ENCODE measurements around the gene SORBS2. TPM values are rescaled to one million over a fixed set of nuclear protein-coding genes. Genes with fewer than 3 reads are reported as not detected.

SORBS2 gene
- total and polyA plus RNA-seq, 2 of the 4 experiments (the other 2 are of a cell fraction), result 0.18 TPM; not detected in 1

GRCh38 chr4:185677637-185678314 is 134.2 kb downstream of the SORBS2 start:
- Histone ChIP-seq H3K4me3 (ENCODE audit: insufficient read depth, low read depth, low read length) (no peak overlapping the region), H3K56ac (ENCODE audit: extremely low read depth, insufficient read depth, low read length) (no peak overlapping the region), H2AK9ac (replicated peaks; ENCODE audit: low read depth, low read length, poor library complexity) (no peak overlapping the region), H4K20me1 (ENCODE audit: insufficient read depth, low read length) (no peaks in the 10 kb centered on the region), H3K14ac (replicated peaks; ENCODE audit: low read depth, low read length) (no peak overlapping the region), H2AFZ (replicated peaks; ENCODE audit: low read length, poor library complexity) (no peak overlapping the region), H2BK20ac (ENCODE audit: low read depth, low read length) (no peak overlapping the region), H4K91ac (ENCODE audit: insufficient read depth, low read depth, low read length) (no peak overlapping the region), H3K4ac (ENCODE audit: low read depth, low read length) (no peak overlapping the region), H3K23ac (ENCODE audit: low read depth, low read length) (no peak overlapping the region), H2BK15ac (ENCODE audit: low read depth, low read length) (no peak overlapping the region), H3K18ac (ENCODE audit: low read depth, low read length) (no peak overlapping the region), H3K36me3 (ENCODE audit: control insufficient read depth, insufficient read depth, low read length) (no peaks in the 10 kb centered on the region), H3K9me3 (ENCODE audit: control insufficient read depth, insufficient read depth, low read length) (no peaks in the 10 kb centered on the region), H3K9ac (ENCODE audit: low read depth, low read length) (no peak overlapping the region), H2BK5ac (ENCODE audit: low read depth, low read length, poor library complexity, severe bottlenecking) (no peak overlapping the region), H2BK120ac (ENCODE audit: low read depth, low read length) (no peak overlapping the region), H2AK5ac (ENCODE audit: low read depth, low read length) (no peak overlapping the region), H3K27ac (ENCODE audit: insufficient read depth, low read length) (no peak overlapping the region), H3K4me2 (ENCODE audit: low read depth, low read length) (no peak overlapping the region), H4K8ac (ENCODE audit: low read depth in 2 of 2, low read length in 2 of 2) (no peak overlapping the region), H4K5ac (ENCODE audit: low read depth, low read length) (no peak overlapping the region), H3K79me1 (ENCODE audit: low read depth in 1 of 2, low read length in 2 of 2) (no peaks in the 10 kb centered on the region), H3K27me3 (ENCODE audit: control insufficient read depth, insufficient read depth, low read length) (peaks cover 15% of the 10 kb centered on the region), H3K9me1 (ENCODE audit: insufficient read depth, low read length) (no peaks in the 10 kb centered on the region), H3K4me1 (ENCODE audit: control insufficient read depth, insufficient read depth, low read length) (no peaks in the 10 kb centered on the region)
- dilution Hi-C loops (cut with HindIII; ENCODE audit: low sequenced_read_pairs, unreplicated experiment), result no loop called here
- TF ChIP-seq FOS (IDR thresholded peaks at IDR 0.05; ENCODE audit: low read depth, low read length), result no peak
- peak; percentile 92 for TF ChIP-seq MAFK (IDR thresholded peaks at IDR 0.05; ENCODE audit: low read depth, low read length)
- intact Hi-C loops (cut with micrococcal nuclease), result no loop called here
- ChIA-PET CTCF (interaction anchor here (0.7 to 1.0 kb wide), 2 partner anchors 31 to 361 kb away, joined by 3 read pairs; no protein-coding TSS in a partner anchor), POLR2A (ENCODE audit: unreplicated experiment) (no interaction called here)
- no CpG with 5 or more reads among the region's 1 CpG for WGBS, 2 experiments (ENCODE audit: extremely low coverage in 2 of 2, insufficient read length in 1 of 2)
- no TSS peak for BruUV-seq (replicated peaks)
- ATAC-seq (ENCODE audit: low read depth), result no peak
- in situ Hi-C loops (cut with MboI; ENCODE audit: low sequenced_read_pairs), result no loop called here
- DNase-seq, result no peak

All from IMR-90 (cell line).